Measurements from ENCODE around the gene C11orf97.

DNA sequence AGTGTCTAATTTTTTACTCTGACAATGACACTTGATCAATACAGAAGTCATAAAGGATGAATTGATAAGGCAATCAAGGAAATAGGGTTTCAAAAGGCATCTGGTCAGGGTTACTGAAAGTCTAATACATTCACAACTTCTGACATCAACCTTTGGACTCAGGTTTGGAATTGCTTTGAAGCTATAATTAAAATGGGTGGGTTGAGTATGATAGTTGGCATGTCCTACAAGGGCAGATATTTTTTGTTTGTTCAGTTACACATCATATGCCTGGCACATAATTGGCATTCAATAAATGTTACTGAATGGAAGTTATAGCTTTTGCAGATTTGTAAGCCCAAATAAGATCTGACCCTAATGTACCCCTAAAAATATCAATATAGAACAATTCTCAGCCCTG lies 24.1 kb downstream of the C11orf97 start:
- TF ChIP-seq CTCF (IDR thresholded peaks at IDR 0.05) = no peak
- TF ChIP-seq EZH2 (IDR thresholded peaks at IDR 0.05) = no peak
- no peak for TF ChIP-seq EZH2phosphoT487 (IDR thresholded peaks at IDR 0.05)

All from neural progenitor cell (in vitro differentiated cells).